ENCODE results near the gene PHACTR4.
A peak's percentile ranks its signal among the peaks of the same experiment; 100 is the strongest.
"Not testable (repeated sequence)": the region's sequence is repeated elsewhere in the genome, so short reads cannot be mapped to it uniquely, and the experiment has no call there.

The PHACTR4 gene

GRCh38 chr1:28369371-28370238 is at the start of gene PHACTR4:
PHACTR4 (plus strand) TSS chr1:28369740; CDS start chr1:28407448, 37,708 bp downstream.
- peak; percentile 87 to 93 (median 90) for DNase-seq

GRCh38 chr1:28322194-28322593 is 47.3 kb upstream of the PHACTR4 start:
- no peak for DNase-seq

- no peak for DNase-seq
Observed at GRCh38 chr1:28323720-28324119, 45.8 kb upstream of the PHACTR4 start.

- DNase-seq: peak; percentile 30 to 46 (median 44)
Observed at GRCh38 chr1:28326515-28326914, 43.0 kb upstream of the PHACTR4 start.

- DNase-seq: peak; percentile 52 to 83 (median 70)
Observed at GRCh38 chr1:28326984-28327383, 42.6 kb upstream of the PHACTR4 start.

GRCh38 chr1:28327431-28327830 is 42.1 kb upstream of the PHACTR4 start:
- not testable (repeated sequence) for DNase-seq

- DNase-seq: no peak
Observed at GRCh38 chr1:28328228-28328648, 41.3 kb upstream of the PHACTR4 start.

GRCh38 chr1:28329395-28330153 is 40.0 kb upstream of the PHACTR4 start:
- DNase-seq: peak; percentile 45 to 58 (median 48)

GRCh38 chr1:28338897-28339296 is 30.6 kb upstream of the PHACTR4 start:
- DNase-seq: no peak

- DNase-seq: peak in 1 of 3 donors; percentile 4
Observed at GRCh38 chr1:28339551-28339950, 30.0 kb upstream of the PHACTR4 start.

GRCh38 chr1:28340221-28340974 is 29.1 kb upstream of the PHACTR4 start:
- DNase-seq: no peak

- no peak for DNase-seq
Observed at GRCh38 chr1:28341591-28341990, 27.9 kb upstream of the PHACTR4 start.

GRCh38 chr1:28343405-28343804 is 26.1 kb upstream of the PHACTR4 start:
- no peak for DNase-seq

- not testable (repeated sequence) for DNase-seq
Observed at GRCh38 chr1:28353248-28353810, 16.2 kb upstream of the PHACTR4 start.

GRCh38 chr1:28354121-28354520 is 15.4 kb upstream of the PHACTR4 start:
- DNase-seq: peak; percentile 42 to 73 (median 71)

- no peak for DNase-seq
Observed at GRCh38 chr1:28358716-28359115, 10.8 kb upstream of the PHACTR4 start.

GRCh38 chr1:28359592-28360239 is 9.8 kb upstream of the PHACTR4 start:
- DNase-seq: peak; percentile 75 to 81 (median 81)

- DNase-seq: no peak
Observed at GRCh38 chr1:28364888-28365287, 4.7 kb upstream of the PHACTR4 start.

GRCh38 chr1:28365864-28366263 is 3.7 kb upstream of the PHACTR4 start:
- DNase-seq: no peak

- DNase-seq: not testable (repeated sequence)
Observed at GRCh38 chr1:28368608-28369007, 932 bp upstream of the PHACTR4 start.

GRCh38 chr1:28370239-28371009 is 884 bp downstream of the PHACTR4 start:
- DNase-seq: peak; percentile 41 to 46 (median 44)

Measured in suppressor macrophage treated with lipopolysaccharide for 1 hour (primary cell).